OCI-LY1 (cell line): ENCODE measurements around the gene RABEPK.
"Not testable (repeated sequence)": the region's sequence is repeated elsewhere in the genome, so short reads cannot be mapped to it uniquely, and the experiment has no call there.

ENCODE experiments used
- H2AFZ ChIP-seq: fragments of 200-600 bp; sonication (generic), shearing (Covaris generic); 2 replicates; pipeline ENCODE4 v1.6.0; 2014; ENCODE audit warnings: antibody characterized with exemption, mild to moderate bottlenecking, low read length
- H3F3A ChIP-seq: fragments of 200-600 bp; sonication (generic), shearing (Covaris generic); 2 replicates; pipeline ENCODE4 v1.6.0; 2014; ENCODE audit warnings: mild to moderate bottlenecking, antibody characterized with exemption, low read length, moderate library complexity; ENCODE audit not compliant: insufficient read depth
- H3K27ac ChIP-seq: fragments of 200-600 bp; sonication (generic); 2 replicates; pipeline ENCODE4 v1.5.1; 2014; ENCODE audit warnings: low read length, mixed run types, mild to moderate bottlenecking, low read depth; ENCODE audit not compliant: poor library complexity, severe bottlenecking
- H3K27me3 ChIP-seq: fragments of 200-600 bp; sonication (generic); 2 replicates; pipeline ENCODE4 v1.6.0; 2014; ENCODE audit warnings: antibody characterized with exemption, mild to moderate bottlenecking, low read length, moderate library complexity; ENCODE audit not compliant: insufficient read depth
- H3K36me3 ChIP-seq: fragments of 200-600 bp; sonication (generic); 2 replicates; pipeline ENCODE4 v1.6.1; 2014; ENCODE audit warnings: mild to moderate bottlenecking, antibody characterized with exemption, low read length, moderate library complexity, mixed read lengths; ENCODE audit not compliant: insufficient read depth
- H3K4me1 ChIP-seq: fragments of 200-600 bp; sonication (generic); 2 replicates; pipeline ENCODE4 v1.5.1; 2014; ENCODE audit warnings: mild to moderate bottlenecking, low read length, moderate library complexity; ENCODE audit not compliant: insufficient read depth, severe bottlenecking
- H3K4me2 ChIP-seq: fragments of 200-600 bp; sonication (generic), shearing (Covaris generic); 2 replicates; pipeline ENCODE4 v1.6.1; 2014; ENCODE audit warnings: low read length
- H3K4me3 ChIP-seq: fragments of 200-600 bp; sonication (generic); 2 replicates; pipeline ENCODE4 v1.5.1; 2014; ENCODE audit warnings: low read length, low read depth, mild to moderate bottlenecking, mixed read lengths; ENCODE audit not compliant: poor library complexity, severe bottlenecking
- H3K79me2 ChIP-seq: fragments of 200-600 bp; shearing (Covaris generic); 2 replicates; pipeline ENCODE4 v1.6.1; 2016; ENCODE audit warnings: mixed run types, low read length, mixed read lengths; ENCODE audit not compliant: insufficient read depth
- H3K9ac ChIP-seq: fragments of 200-600 bp; sonication (generic), shearing (Covaris generic); 2 replicates; pipeline ENCODE4 v1.6.1; 2014; ENCODE audit warnings: mild to moderate bottlenecking, low read length, mixed read lengths
- H3K9me2 ChIP-seq: fragments of 200-600 bp; sonication (generic), shearing (Covaris generic); 2 replicates; pipeline ENCODE4 v1.6.1; 2014; ENCODE audit warnings: low read depth, mild to moderate bottlenecking, low read length, mixed read lengths
- H3K9me3 ChIP-seq: fragments of 200-600 bp; shearing (Covaris generic); 2 replicates; pipeline ENCODE4 v1.6.1; 2014; ENCODE audit warnings: low read length, mixed read lengths
- H4K20me1 ChIP-seq: fragments of 200-600 bp; sonication (generic), shearing (Covaris generic); 2 replicates; pipeline ENCODE4 v1.6.0; 2016; ENCODE audit warnings: mild to moderate bottlenecking, low read length; ENCODE audit not compliant: insufficient read depth
- CTCF ChIP-seq: fragments of 200-600 bp; sonication (generic), shearing (Covaris generic); IDR thresholded peaks from 2 replicates; pipeline ENCODE4 v1.5.1; 2017; ENCODE audit warnings: mild to moderate bottlenecking, antibody characterized with exemption, low read length, moderate library complexity, mixed read lengths
- EZH2 ChIP-seq: fragments of 200-600 bp; sonication (generic), shearing (Covaris generic); IDR thresholded peaks from 2 replicates; pipeline ENCODE4 v1.8.0; 2017; ENCODE audit warnings: borderline replicate concordance, mixed run types, mild to moderate bottlenecking, antibody characterized with exemption, low read length, moderate library complexity, mixed read lengths

RABEPK gene

DNA sequence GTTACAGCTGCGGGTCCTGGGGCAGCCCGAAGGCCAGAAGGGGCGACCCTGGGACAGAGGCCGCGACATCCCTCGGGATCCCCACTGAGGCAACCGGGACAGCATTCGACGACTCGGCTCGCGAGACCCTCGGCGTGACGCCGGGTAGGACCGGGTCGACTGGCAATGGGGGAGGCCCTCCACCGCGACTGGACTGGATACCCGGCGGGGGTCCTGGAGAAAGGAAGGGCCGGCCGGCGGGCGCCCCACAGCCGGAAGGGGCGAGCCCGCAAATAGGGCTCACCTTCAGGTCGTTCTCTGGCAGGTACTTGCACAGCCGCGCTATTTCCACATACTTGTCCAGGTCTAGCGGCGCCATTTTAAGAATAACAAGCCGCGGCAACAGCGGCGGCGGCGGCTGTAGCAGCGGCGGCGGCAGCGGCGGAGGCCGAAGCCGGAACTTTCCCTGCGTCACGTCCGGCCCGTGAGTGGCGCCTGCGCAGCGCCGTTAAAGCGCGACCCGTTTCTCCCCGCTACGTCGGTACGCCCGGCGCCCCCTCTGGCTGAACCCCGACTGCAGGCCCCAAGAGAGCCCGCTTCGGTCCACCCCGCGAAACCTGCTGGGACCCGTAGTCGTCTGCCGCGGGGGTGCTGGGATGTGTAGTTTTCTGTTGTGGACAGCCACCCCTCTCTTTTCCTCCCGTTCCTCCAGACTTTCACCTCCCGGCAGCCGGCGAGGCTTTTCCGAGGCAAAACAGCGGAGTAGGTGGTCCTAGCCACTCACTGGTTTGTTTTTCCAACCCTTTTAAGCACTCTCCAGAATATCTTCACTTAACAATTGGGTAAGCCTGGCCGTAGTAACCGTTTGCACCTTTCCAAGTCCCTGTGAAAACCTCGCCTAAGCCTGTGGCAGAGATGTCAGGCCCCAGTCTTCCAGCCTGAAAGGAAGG is 10.7 kb upstream of the RABEPK start, which contains the start of gene PPP6C:
TSS of gene PPP6C (minus strand) at position 443 of the 929 bp plus-strand sequence. CDS start at position 358, 85 bp downstream.
- H2AFZ ChIP-seq, result peak within 1 kb of the TSS; percentile 77
- H3K4me2 ChIP-seq, result peak within 1 kb of the TSS; percentile 100
- H3K9me3 ChIP-seq, result no peaks in the 10 kb centered on the region
- H3F3A ChIP-seq, result no peaks in the 10 kb centered on the region
- H3K9ac ChIP-seq, result peak within 1 kb of the TSS; percentile 91
- TF ChIP-seq CTCF, result peak; percentile 68
- no peak for TF ChIP-seq EZH2
- peak within 1 kb of the TSS; percentile 89 for H3K4me3 ChIP-seq
- peaks cover 52% of the 10 kb centered on the region for H3K79me2 ChIP-seq
- H4K20me1 ChIP-seq, result no peaks in the 10 kb centered on the region
- peaks cover 31% of the 10 kb centered on the region for H3K4me1 ChIP-seq
- H3K36me3 ChIP-seq, result peaks cover 3% of the 10 kb centered on the region; the same call in 1 of the 2 replicates
- H3K27me3 ChIP-seq, result no peaks in the 10 kb centered on the region
- H3K9me2 ChIP-seq, result no peaks in the 10 kb centered on the region
- peak within 1 kb of the TSS; percentile 67 for H3K27ac ChIP-seq

GRCh38 chr9:125190361-125190801 is 10.0 kb upstream of the RABEPK start:
- Histone ChIP-seq H4K20me1 (no peaks in the 10 kb centered on the region), H2AFZ (peak overlapping the region; percentile 77), H3K27ac (peak overlapping the region; percentile 67), H3K36me3 (peaks cover 3% of the 10 kb centered on the region; the same call in 1 of the 2 replicates), H3K4me3 (peak overlapping the region; percentile 89), H3K9ac (peak overlapping the region; percentile 91), H3K79me2 (peaks cover 44% of the 10 kb centered on the region), H3K4me1 (peaks cover 37% of the 10 kb centered on the region), H3K9me2 (no peaks in the 10 kb centered on the region), H3K9me3 (no peaks in the 10 kb centered on the region), H3F3A (no peaks in the 10 kb centered on the region), H3K27me3 (no peaks in the 10 kb centered on the region), H3K4me2 (peak overlapping the region; percentile 82)
- no peak for TF ChIP-seq EZH2

DNA sequence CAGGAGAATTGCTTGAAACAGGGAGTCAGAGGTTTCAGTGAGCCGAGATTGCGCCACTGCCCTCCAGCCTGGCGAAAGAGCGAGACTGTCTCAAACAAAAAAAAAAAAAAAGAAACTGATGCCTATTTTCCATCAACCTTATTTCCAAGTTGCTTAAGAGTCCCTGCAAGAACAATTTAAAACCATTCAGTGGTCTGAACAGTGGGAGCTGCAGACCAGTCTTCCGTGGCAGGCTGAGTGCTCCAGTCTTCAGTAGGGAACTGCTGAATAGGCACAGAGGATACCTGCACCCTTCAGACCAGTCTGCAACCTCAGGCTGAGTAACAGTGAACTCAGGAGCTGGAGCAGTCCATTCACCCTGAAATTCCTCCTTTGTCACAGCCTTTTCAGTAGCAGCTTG is 5.9 kb upstream of the RABEPK start:
- not testable (repeated sequence) for H4K20me1 ChIP-seq, H3K9me3 ChIP-seq, H3K79me2 ChIP-seq, H2AFZ ChIP-seq, H3K9ac ChIP-seq, H3K27me3 ChIP-seq, H3K36me3 ChIP-seq, H3K27ac ChIP-seq, H3K4me2 ChIP-seq, H3F3A ChIP-seq, H3K9me2 ChIP-seq, H3K4me3 ChIP-seq
- H3K4me1 ChIP-seq, result peaks cover 22% of the 10 kb centered on the region

DNA sequence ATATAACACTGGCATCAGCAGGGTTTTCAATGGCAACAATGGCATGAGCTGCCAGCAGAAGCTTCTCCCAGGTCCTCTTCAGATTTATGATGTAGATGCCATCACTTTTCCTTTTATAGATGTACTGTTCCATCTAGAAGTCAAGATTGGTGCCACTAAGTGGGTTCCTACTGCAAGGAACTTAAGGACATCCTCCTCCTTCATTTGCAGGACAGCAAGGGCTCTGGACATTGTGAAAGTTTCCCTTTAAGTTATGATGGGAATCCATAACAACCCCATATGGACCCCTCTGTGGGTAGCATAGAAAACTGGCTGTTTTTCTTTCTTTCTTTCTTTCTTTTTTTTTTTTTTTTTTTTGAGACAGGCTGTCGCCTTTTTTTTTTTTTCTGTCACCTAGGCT is 4.8 kb upstream of the RABEPK start:
- not testable (repeated sequence) for H2AFZ ChIP-seq, H3K4me2 ChIP-seq, H3K9ac ChIP-seq, H3K4me3 ChIP-seq, H4K20me1 ChIP-seq, H3K9me2 ChIP-seq, H3F3A ChIP-seq, H3K27ac ChIP-seq, H3K9me3 ChIP-seq, H3K27me3 ChIP-seq, H3K79me2 ChIP-seq, H3K36me3 ChIP-seq
- peaks cover 16% of the 10 kb centered on the region for H3K4me1 ChIP-seq
